ENCODE measurements around the gene MRPL10.

DNA sequence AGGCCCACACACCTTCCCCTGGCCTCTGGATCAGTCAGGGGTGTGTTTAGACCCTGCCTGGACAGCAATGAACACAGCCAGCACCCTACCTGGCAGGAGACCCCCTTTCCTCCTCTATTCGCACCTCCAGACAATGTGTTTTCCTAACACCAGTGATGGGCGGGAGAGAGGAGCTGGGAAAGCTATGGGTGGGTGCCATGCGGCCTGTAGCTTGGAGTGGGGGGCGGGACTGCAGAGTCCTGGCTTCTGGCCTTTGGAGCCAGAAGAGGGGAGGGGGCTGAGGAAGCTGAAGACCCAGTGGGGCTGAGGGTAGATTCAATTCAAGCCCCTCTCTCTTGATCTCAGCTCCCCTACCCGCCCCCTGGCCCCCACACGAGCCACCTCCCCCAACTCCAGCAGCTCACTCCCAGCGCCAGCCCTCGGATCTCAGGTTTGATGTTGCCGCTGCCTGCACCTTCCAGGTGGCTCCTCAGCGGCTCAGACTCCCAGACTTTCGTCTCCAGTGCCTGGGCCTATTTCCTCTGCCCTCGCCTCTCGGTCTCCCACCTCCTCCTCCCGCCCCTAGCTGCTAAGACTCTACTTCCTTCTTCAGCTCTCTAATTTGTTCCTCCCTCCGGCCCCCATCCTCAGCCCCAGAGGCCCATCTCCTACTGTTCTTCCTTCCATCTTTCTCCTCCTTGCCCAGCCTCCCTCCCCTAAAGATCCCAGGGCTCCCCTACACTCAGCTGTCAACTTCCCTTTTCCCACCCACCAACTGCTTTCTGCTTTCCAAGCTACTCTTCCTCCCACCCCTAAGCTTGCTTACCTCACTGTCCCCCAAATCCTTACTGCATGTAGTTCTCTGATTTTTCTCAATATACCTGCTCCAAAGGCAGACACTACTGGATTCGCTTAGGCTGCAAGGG, 26.5 kb upstream of the MRPL10 start:
- TF ChIP-seq, protein P1, sequence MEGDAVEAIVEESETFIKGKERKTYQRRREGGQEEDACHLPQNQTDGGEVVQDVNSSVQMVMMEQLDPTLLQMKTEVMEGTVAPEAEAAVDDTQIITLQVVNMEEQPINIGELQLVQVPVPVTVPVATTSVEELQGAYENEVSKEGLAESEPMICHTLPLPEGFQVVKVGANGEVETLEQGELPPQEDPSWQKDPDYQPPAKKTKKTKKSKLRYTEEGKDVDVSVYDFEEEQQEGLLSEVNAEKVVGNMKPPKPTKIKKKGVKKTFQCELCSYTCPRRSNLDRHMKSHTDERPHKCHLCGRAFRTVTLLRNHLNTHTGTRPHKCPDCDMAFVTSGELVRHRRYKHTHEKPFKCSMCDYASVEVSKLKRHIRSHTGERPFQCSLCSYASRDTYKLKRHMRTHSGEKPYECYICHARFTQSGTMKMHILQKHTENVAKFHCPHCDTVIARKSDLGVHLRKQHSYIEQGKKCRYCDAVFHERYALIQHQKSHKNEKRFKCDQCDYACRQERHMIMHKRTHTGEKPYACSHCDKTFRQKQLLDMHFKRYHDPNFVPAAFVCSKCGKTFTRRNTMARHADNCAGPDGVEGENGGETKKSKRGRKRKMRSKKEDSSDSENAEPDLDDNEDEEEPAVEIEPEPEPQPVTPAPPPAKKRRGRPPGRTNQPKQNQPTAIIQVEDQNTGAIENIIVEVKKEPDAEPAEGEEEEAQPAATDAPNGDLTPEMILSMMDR (conservative IDR thresholded peaks at IDR 0.05) = no peak
- TF ChIP-seq EZH2 (IDR thresholded peaks at IDR 0.05; ENCODE audit: low read depth) = no peak

All from PC-9 (cell line).